NCI-H2227 (cell line): Measurements from ENCODE around the gene POP7.
A peak's percentile ranks its signal among the peaks of the same experiment; 100 is the strongest.
"Not testable (repeated sequence)": the region's sequence is repeated elsewhere in the genome, so short reads cannot be mapped to it uniquely, and the experiment has no call there.

ENCODE experiments used
- DNase-seq: peaks from one replicate; lab custom pipeline; 2025; ENCODE audit not compliant: unreplicated experiment; lab: John Stamatoyannopoulos, UW

The POP7 gene

GRCh38 chr7:100691676-100692577 lies 14.0 kb upstream of the POP7 start:
- DNase-seq: peak; percentile 91

- DNase-seq: no peak
These were observed 13.4 kb upstream of the POP7 start for GRCh38 chr7:100692578-100692961.

GRCh38 chr7:100693312-100694097 lies 12.4 kb upstream of the POP7 start:
- DNase-seq: peak; percentile 74

- DNase-seq: peak; percentile 92
These were observed 11.7 kb upstream of the POP7 start, which contains the start of gene GIGYF1 for GRCh38 chr7:100694098-100694745. Gene GIGYF1 (minus strand): TSS chr7:100694250. CDS start chr7:100688238, 6,012 bp downstream.

GRCh38 chr7:100696123-100696521 lies 9.8 kb upstream of the POP7 start:
- DNase-seq: no peak

- DNase-seq: no peak
These were observed 6.9 kb upstream of the POP7 start for GRCh38 chr7:100699018-100699417.

GRCh38 chr7:100701089-100701488 lies 4.8 kb upstream of the POP7 start:
- DNase-seq: not testable (repeated sequence)

- peak; percentile 88 for DNase-seq
These were observed 585 bp upstream of the POP7 start for GRCh38 chr7:100705320-100705752.

GRCh38 chr7:100706672-100707311 lies 871 bp downstream of the POP7 start:
- peak; percentile 39 for DNase-seq

GRCh38 chr7:100708395-100708794 lies 2.5 kb downstream of the POP7 start:
- DNase-seq: no peak

- DNase-seq: no peak
These were observed 4.5 kb downstream of the POP7 start for GRCh38 chr7:100710452-100710851.

- DNase-seq: no peak
These were observed 5.4 kb downstream of the POP7 start for GRCh38 chr7:100711369-100711768.

GRCh38 chr7:100714725-100715124 lies 8.8 kb downstream of the POP7 start:
- DNase-seq: no peak

- not testable (repeated sequence) for DNase-seq
These were observed 11.2 kb downstream of the POP7 start for GRCh38 chr7:100717073-100717472.

GRCh38 chr7:100719523-100720278 lies 13.8 kb downstream of the POP7 start:
- peak; percentile 27 for DNase-seq

- DNase-seq: no peak
These were observed 14.4 kb downstream of the POP7 start, which contains the start of gene EPO for GRCh38 chr7:100720279-100720670. Gene EPO (plus strand): TSS chr7:100720468. CDS start chr7:100720981, 513 bp downstream.

GRCh38 chr7:100720671-100721504 lies 15.0 kb downstream of the POP7 start:
- DNase-seq: no peak

GRCh38 chr7:100721505-100721812 lies 15.5 kb downstream of the POP7 start:
- DNase-seq: no peak

- DNase-seq: no peak
These were observed 16.7 kb downstream of the POP7 start for GRCh38 chr7:100722480-100723212.
